Ammon's horn (tissue), 1 donor: Measurements from ENCODE around the gene MYBPC2.
"Not testable (repeated sequence)": the region's sequence is repeated elsewhere in the genome, so short reads cannot be mapped to it uniquely, and the experiment has no call there.

ENCODE experiments used
- DNase-seq: peaks from one replicate; pipeline ENCODE4 v3.0.0-alpha.2; 2016; ENCODE audit warnings: low spot score

Gene MYBPC2

DNA sequence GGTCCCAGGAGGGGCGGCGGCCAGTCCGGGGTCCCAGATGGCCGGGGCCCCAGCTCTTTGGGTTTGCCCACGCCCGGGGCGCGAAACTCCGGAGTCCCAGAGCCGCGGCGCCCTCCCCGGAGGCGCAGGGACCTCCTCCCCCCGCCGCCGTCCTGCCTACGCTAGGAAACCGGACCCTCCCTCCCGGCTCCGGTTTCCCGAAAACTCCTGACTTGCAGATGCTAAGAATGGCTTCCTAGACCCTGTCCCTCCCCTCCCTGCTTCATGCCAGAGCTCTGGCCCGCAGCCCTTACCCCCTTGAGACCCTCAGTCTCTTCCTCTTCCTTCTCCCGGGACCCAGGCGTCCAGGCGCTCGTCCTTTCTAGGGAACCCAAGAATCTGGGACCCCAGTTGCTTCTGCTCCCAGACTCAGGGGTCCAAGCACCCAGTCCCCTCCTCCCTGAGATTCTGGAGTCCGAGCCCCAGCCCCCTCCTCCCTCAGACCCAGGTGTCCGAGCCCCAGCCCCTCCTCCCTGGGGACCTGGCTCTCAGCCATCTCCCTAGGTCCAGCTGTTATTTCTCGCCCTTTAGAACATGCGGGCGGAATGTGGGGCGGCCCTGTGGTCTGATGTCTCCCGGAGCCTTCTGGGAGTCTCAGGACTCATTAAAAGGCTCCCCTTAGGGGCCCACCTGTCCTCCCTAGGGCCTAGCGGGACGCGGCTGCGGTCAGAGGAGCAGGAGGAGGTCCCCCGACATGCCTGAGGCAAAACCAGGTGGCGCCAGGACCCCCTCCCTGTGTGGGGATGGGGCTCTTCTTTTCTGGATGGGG is at the start of gene MYBPC2:
Gene MYBPC2 (plus strand): TSS at position 672 of the 808 bp plus-strand sequence. CDS start 62 bp downstream, at position 734.
- no peak for DNase-seq

DNA sequence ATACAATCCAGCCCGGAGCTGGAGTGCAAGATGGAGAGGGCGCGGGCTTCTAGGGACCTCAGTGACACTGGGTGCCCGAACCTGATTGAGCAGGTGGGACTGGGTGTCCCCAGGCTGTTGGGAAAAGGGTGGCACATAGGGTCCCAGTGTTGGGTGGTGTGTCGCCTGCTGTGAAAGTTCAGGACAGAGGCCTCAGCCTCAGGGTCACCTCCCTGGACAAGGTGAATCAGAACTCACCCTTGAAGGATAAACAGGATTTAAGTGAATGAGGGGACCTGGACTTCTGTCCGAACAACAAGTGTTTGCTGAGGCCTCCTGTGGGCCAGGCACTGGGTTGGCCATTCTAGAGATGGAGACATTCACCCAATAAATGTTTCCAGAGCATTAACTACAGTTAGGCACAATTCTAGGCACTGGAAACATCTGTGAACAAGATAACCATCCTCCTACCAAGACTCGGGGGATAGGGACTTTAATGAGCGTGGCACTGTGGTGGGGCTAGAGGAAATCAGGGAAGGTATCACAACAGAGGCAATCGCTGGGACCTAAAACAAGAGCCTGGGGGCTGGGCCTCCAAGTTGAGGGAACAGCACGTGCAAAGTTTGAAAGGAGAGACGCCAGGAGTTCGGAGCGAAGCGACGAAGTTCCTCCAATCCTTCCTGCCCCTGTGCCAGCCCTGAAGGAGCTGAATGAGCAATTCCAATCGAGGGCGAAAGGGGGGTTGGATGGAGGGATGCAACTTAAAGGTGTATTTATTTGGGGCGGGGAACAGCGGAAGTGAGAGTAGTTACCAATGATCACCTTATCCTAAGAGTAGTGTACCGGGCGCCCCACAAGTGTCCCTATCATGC is 49.5 kb upstream of the MYBPC2 start:
- DNase-seq: no peak

- peak; percentile 97 for DNase-seq
These were observed 48.6 kb upstream of the MYBPC2 start, which contains the start of gene POLD1 for GRCh38 chr19:50383852-50384684. Gene POLD1, plus strand, starts transcription at chr19:50384347. Its CDS starts 14,505 bp downstream, at chr19:50398852.

DNA sequence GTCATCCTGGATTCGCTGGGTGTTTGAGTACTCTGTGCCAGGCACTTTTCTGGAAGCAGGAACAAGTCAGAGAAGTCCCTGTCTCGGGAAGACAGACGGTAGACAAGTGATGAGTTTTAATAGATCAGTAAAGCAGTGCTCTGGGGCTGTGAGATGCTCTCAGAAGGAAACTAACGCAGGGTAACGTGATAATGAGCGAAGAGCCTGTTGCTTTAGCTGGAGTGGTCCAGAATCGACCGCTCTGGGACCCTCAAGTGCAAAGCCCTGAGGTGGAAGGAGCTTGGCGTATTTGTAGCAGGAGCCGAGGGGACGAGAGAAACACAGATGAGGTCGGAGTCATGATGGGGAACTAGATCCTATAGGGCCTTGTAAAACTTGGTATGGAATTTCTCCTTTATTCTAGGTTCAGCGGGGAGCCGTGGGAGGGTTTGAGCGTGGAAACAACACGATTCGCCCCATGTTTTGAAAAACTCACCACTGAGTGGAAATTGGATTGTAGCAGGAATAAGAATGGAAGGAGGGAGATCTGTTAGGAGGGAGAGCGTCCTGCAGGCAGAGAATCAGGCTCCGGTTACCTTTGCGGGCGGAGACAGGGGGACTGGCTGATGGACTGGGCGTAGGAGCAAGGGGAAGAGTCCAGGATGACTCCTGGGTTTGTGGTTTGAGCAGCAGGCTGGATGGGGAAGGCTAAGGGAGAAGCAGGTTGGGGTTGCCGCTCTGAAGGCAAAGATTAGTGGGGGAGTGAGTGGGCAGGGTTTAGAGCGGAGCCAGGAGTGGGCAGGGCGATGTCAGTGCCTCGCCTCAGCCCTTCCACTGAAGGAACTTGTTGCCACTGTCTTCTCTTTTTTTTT is 47.8 kb upstream of the MYBPC2 start:
- DNase-seq: no peak

GRCh38 chr19:50387176-50387867 is 45.4 kb upstream of the MYBPC2 start:
- peak; percentile 25 for DNase-seq

DNA sequence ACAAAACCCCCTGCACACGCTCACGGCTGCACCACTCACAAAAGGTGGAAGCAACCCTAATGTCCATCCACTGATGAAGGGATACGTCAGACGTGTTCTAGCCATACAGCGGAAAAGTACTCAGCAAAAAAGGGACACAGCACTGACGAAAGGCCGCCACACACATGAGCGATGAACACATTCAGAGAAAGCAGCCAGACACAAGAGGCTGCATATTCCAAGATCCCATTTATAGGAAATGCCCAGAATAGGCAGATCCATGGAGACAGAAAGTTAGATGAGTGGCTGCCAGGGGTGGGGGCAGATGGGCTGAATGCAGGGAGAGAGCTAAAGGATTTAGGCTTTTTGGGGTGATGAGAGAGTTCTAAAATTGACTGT is 44.8 kb upstream of the MYBPC2 start:
- DNase-seq: no peak

- not testable (repeated sequence) for DNase-seq
These were observed 42.4 kb upstream of the MYBPC2 start for GRCh38 chr19:50390295-50390694.

DNA sequence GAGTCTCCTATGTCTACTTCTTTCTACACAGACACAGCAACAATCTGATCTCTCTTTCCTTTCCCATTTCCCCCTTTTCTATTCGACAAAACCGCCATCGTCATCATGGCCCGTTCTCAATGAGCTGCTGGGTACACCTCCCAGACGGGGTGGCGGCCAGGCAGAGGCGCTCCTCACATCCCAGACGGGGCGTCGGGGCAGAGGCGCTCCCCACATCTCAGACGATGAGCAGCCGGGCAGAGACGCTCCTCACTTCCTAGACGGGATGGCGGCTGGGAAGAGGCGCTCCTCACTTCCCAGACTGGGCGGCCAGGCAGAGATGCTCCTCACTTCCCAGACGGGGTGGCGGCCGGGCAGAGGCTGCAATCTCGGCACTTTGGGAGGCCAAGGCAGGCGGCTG is 41.7 kb upstream of the MYBPC2 start:
- DNase-seq: not testable (repeated sequence)

GRCh38 chr19:50392759-50393158 is 39.9 kb upstream of the MYBPC2 start:
- no peak for DNase-seq

DNA sequence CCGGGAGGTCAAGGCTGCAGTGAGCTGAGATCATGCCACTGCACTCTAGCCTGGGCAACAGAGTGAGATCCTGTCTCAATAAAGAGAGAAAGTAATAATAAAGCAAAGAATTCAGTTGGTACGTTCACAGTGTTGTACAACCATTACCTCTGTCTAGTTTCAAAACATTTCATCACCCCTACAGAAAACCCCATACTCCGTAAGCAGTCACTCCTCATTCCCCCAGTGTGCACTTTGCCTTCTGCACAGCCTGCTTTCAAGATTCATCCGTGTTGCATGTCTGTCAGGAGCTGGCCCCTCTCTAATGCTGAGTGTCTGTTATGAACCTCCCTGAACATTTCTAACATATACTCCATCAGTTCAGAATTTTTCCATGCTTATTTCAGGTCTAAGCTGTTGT is 39.1 kb upstream of the MYBPC2 start:
- no peak for DNase-seq

DNA sequence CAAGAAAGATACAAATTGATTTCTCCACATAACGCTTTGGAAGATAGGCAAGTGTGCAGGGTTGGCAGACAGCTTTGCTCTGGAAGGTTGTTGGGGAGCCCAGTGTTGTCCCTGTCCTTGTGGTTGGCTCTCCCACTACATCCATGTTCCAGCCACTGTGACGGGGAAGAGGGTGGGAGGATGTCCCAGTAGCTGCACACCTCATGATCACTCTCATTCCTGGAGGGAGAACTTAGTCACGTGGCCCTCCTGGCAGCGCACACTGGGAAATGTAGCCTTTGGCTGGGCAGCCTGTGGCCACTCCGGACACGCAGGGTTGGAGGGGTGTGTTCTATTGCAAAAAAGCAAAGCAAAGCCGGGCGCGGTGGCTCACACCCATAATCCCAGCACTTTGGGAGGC is 38.7 kb upstream of the MYBPC2 start:
- no peak for DNase-seq

DNA sequence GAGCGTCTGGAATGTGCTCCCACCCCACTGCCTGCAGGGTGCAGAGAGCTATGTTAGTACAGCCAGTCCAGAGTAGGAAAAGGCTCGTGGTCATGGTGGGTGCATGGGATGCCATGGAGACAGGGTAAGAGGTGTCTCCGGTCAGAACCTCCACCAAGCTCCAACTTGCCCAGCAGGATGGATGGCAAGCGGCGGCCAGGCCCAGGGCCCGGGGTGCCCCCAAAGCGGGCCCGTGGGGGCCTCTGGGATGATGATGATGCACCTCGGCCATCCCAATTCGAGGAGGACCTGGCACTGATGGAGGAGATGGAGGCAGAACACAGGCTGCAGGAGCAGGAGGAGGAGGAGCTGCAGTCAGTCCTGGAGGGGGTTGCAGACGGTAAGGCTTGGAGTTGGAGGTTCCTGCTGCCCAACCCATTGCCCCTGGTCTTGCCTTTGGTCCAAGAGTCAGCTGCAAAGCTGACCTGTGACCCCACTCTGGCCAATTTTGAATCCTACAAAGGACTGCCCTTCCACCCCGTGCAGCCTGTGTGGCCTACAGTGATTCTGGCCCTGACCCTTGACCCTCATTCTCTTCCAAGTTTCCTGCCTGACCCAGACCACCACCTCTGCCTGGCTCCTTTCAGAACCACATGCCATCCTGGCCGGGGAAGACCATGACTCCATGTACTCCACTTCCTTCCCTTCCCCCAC is 33.9 kb upstream of the MYBPC2 start:
- DNase-seq: no peak

GRCh38 chr19:50399368-50399745 is 33.3 kb upstream of the MYBPC2 start:
- DNase-seq: no peak

DNA sequence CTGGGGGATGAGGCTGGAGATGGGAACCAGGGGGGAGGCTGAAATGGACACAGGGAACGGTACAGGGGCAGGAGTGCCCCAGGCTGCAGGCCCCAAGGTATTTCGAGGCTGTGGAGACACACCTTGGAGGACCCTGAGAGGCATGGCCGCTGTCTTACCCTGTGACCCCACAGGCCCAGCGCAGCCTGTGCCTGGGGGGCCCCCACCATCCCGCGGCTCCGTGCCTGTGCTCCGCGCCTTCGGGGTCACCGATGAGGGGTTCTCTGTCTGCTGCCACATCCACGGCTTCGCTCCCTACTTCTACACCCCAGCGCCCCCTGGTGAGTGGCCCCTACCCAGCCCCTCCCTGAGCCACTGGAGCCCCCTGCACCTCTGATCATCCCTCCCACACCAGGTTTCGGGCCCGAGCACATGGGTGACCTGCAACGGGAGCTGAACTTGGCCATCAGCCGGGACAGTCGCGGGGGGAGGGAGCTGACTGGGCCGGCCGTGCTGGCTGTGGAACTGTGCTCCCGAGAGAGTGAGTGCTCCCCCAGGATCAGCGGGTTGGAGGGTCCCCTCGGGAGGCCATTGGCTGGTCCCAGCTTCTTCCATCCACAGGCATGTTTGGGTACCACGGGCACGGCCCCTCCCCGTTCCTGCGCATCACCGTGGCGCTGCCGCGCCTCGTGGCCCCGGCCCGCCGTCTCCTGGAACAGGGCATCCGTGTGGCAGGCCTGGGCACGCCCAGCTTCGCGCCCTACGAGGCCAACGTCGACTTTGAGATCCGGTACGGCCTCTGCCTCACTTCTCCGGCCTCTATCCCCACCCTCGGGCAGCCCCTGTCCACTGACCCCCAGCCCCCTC is 30.9 kb upstream of the MYBPC2 start:
- DNase-seq: no peak

- no peak for DNase-seq
These were observed 30.0 kb upstream of the MYBPC2 start for GRCh38 chr19:50402544-50403301.

DNA sequence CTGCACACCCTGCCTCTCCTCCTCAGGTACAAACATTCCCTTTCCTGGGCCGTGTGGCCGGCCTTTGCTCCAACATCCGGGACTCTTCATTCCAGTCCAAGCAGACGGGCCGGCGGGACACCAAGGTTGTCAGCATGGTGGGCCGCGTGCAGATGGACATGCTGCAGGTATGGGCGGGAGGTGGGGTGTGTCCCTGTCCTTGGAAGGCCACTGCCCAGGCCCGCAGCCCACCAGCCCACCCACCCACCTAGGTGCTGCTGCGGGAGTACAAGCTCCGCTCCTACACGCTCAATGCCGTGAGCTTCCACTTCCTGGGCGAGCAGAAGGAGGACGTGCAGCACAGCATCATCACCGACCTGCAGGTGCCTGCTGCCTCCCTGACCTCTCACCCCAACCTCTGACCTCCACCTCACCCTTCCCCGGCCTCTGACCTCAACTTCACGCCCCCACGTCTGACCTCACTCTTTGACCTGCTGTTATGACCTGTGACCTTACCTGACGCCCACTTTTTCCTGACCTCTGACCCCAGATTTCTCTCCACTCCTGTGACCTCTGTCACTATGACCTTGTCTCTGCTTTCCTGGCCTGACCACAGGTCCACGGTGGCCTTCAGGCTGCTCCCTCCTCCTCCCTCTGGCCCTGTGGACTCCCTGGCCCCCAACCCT is 26.4 kb upstream of the MYBPC2 start:
- DNase-seq: no peak

DNA sequence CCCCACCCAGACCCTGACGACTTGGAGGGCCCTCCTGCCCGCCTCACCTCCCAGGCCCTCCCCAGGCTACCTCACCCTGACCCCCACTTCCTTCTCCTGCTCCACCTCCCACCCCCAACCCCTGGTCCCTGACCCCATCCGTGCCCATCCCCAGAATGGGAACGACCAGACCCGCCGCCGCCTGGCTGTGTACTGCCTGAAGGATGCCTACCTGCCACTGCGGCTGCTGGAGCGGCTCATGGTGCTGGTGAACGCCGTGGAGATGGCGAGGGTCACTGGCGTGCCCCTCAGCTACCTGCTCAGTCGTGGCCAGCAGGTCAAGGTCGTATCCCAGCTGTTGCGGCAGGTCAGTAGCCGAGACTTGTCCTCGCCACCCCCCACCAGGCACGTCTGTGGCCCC is 25.9 kb upstream of the MYBPC2 start:
- DNase-seq: no peak

DNA sequence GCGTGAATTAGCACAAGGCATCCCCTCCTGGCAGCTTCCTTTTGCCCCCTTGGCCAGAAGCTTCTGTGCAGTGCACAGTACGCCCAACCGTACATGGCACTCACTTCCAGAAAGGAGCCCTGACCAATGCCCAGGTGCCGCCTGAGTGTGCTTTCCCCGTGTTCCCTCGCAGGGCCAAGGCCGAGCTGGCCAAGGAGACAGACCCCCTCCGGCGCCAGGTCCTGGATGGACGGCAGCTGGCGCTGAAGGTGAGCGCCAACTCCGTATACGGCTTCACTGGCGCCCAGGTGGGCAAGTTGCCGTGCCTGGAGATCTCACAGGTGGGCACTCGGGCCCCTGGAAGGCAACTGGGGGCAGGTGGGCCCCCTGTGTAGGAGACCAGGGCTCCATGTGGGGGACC is 23.3 kb upstream of the MYBPC2 start:
- DNase-seq: no peak
